HepG2 (cell line): Measurements from ENCODE around the gene SYNJ2. TPM values are rescaled to one million over a fixed set of nuclear protein-coding genes. Genes with fewer than 3 reads are reported as not detected.
A peak's percentile ranks its signal among the peaks of the same experiment; 100 is the strongest.

Experiments
- ATF4 ChIP-seq, 2 experiments: fragments of 450-650 bp in 1 of 2; sonication (generic) in 1 of 2; formaldehyde crosslinking; IDR thresholded peaks; 2 replicates each; pipeline versions ENCODE4 v1.5.0 to v1.8.0; 2020 to 2022; ENCODE audit warnings: mild to moderate bottlenecking in 1 of 2, missing genetic modification reagents in 1 of 2
- CREBL2 ChIP-seq: sonication (generic); formaldehyde crosslinking; IDR thresholded peaks from 2 replicates; pipeline ENCODE4 v1.8.1; 2023; ENCODE audit warnings: missing genetic modification reagents, mild to moderate bottlenecking, borderline replicate concordance
- FOXA3 ChIP-seq: IDR thresholded peaks from 2 replicates; pipeline ENCODE4 v1.6.1; 2016; ENCODE audit warnings: missing genetic modification reagents, missing compliant biosample characterization
- HNF4G ChIP-seq, 2 experiments: sonication (generic) in 1 of 2; formaldehyde crosslinking in 1 of 2; IDR thresholded peaks; 2 replicates each; pipeline versions ENCODE4 v1.4.0 to v1.6.1; 2011 to 2020; ENCODE audit warnings: borderline replicate concordance in 2 of 2, low read depth in 2 of 2, mild to moderate bottlenecking in 2 of 2, low read length in 1 of 2, missing genetic modification reagents in 1 of 2, moderate library complexity in 1 of 2
- KMT2A ChIP-seq: sonication (generic); formaldehyde crosslinking; IDR thresholded peaks from 2 replicates; pipeline ENCODE4 v1.4.0; 2020; ENCODE audit warnings: missing genetic modification reagents
- ZBTB3 ChIP-seq: sonication (generic); formaldehyde crosslinking; IDR thresholded peaks from 2 replicates; pipeline ENCODE4 v1.4.0; 2020; ENCODE audit warnings: low read depth, mild to moderate bottlenecking, moderate library complexity, missing genetic modification reagents, borderline replicate concordance
- ZNF10 ChIP-seq: sonication (generic); formaldehyde crosslinking; IDR thresholded peaks from 2 replicates; pipeline ENCODE4 v1.4.0; 2020; ENCODE audit warnings: mild to moderate bottlenecking, low read depth, missing genetic modification reagents, borderline replicate concordance
- ZNF180 ChIP-seq: sonication (generic); formaldehyde crosslinking; IDR thresholded peaks from 2 replicates; pipeline ENCODE4 v1.4.0; 2020; ENCODE audit warnings: low read depth, missing genetic modification reagents, borderline replicate concordance
- ZNF333 ChIP-seq: sonication (generic); formaldehyde crosslinking; IDR thresholded peaks from 2 replicates; pipeline ENCODE4 v1.4.0; 2020; ENCODE audit warnings: mild to moderate bottlenecking, missing genetic modification reagents, borderline replicate concordance
- ZNF619 ChIP-seq: sonication (generic); formaldehyde crosslinking; IDR thresholded peaks from 2 replicates; pipeline ENCODE4 v1.4.0; 2020; ENCODE audit warnings: mild to moderate bottlenecking, missing genetic modification reagents
- polyA plus RNA-seq, 8 experiments: library from polyadenylated mRNA; depleted of rRNA in 3 of 8; stranded (reverse) in 7 of 8; unstranded in 1 of 8; fragments of >200 nt; fragmentation: Illumina TruSeq in 4 of 8; extraction: Trizol in 4 of 8; gene quantifications; 2 replicates each; pipeline versions ENCODE4 v1.2.1 to v1.2.3, GENCODE V29; 2011 to 2016; ENCODE audit warnings: low read depth in 4 of 8, missing spikeins in 1 of 8, mixed read lengths in 1 of 8; ENCODE audit not compliant: insufficient read depth in 1 of 8
- total RNA-seq, 5 experiments: library from RNA; depleted of rRNA; stranded (reverse); fragments of >200 nt; fragmentation: Illumina TruSeq; extraction: Trizol; gene quantifications; 2 replicates each; pipeline ENCODE4 v1.2.3, GENCODE V29; 2016; ENCODE audit warnings: low read depth in 1 of 5
- TF ChIP-seq, protein P1 (sequence below): IDR thresholded peaks from 2 replicates; pipeline ENCODE4 v1.4.0; 2020; ENCODE audit warnings: mild to moderate bottlenecking, missing genetic modification reagents

Gene SYNJ2
- total and polyA plus RNA-seq, 2 of the 13 experiments (the other 11 are each of a cell fraction or from before 2014, with no cell fraction given): 39.1 to 57.6 TPM

GRCh38 chr6:157974967-157975366, 6.7 kb upstream of the SYNJ2 start (continued):
- 0 out of 4 replicates have a peak, but pooled peaks of 1 of the 2 experiments have one; percentile 46 for TF ChIP-seq ATF4 (CRISPR knock-in tag; IDR thresholded peaks at IDR 0.05)
- TF ChIP-seq ZBTB3: no peak
- no peak for TF ChIP-seq ZNF180 (CRISPR knock-in tag)
- no peak for TF ChIP-seq ZNF10 (CRISPR knock-in tag)
- no peak for TF ChIP-seq ZNF619 (CRISPR knock-in tag)
- no peak for TF ChIP-seq HNF4G (IDR thresholded peaks at IDR 0.05; ENCODE audit: borderline replicate concordance, low read depth, low read length)
- TF ChIP-seq HNF4G (CRISPR knock-in tag; IDR thresholded peaks at IDR 0.05; ENCODE audit: borderline replicate concordance, low read depth): no peak
- no peak for TF ChIP-seq CREBL2 (CRISPR knock-in tag)
- TF ChIP-seq FOXA3 (CRISPR knock-in tag): peak; percentile 66
- TF ChIP-seq, protein P1, sequence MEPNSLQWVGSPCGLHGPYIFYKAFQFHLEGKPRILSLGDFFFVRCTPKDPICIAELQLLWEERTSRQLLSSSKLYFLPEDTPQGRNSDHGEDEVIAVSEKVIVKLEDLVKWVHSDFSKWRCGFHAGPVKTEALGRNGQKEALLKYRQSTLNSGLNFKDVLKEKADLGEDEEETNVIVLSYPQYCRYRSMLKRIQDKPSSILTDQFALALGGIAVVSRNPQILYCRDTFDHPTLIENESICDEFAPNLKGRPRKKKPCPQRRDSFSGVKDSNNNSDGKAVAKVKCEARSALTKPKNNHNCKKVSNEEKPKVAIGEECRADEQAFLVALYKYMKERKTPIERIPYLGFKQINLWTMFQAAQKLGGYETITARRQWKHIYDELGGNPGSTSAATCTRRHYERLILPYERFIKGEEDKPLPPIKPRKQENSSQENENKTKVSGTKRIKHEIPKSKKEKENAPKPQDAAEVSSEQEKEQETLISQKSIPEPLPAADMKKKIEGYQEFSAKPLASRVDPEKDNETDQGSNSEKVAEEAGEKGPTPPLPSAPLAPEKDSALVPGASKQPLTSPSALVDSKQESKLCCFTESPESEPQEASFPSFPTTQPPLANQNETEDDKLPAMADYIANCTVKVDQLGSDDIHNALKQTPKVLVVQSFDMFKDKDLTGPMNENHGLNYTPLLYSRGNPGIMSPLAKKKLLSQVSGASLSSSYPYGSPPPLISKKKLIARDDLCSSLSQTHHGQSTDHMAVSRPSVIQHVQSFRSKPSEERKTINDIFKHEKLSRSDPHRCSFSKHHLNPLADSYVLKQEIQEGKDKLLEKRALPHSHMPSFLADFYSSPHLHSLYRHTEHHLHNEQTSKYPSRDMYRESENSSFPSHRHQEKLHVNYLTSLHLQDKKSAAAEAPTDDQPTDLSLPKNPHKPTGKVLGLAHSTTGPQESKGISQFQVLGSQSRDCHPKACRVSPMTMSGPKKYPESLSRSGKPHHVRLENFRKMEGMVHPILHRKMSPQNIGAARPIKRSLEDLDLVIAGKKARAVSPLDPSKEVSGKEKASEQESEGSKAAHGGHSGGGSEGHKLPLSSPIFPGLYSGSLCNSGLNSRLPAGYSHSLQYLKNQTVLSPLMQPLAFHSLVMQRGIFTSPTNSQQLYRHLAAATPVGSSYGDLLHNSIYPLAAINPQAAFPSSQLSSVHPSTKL (CRISPR knock-in tag): peak; percentile 55; the same call in 1 of the 2 replicates
- TF ChIP-seq ZNF333: no peak
- no peak for TF ChIP-seq KMT2A (CRISPR knock-in tag)
